ENCODE data around the gene USP31. TPM values are rescaled to one million over a fixed set of nuclear protein-coding genes. Genes with fewer than 3 reads are reported as not detected.

USP31 gene
- total RNA-seq, 1 experiment from 2014 or later = 17.4 TPM

GRCh38 chr16:23080329-23080728 is 68.9 kb downstream of the USP31 start:
- Mint-ChIP-seq H3K4me3 (no peak overlapping the region), H3K9me3 (no peaks in the 10 kb centered on the region), H3K27ac (no peak overlapping the region), H3K27me3 (ENCODE audit: low read depth) (no peaks in the 10 kb centered on the region), H3K36me3 (peaks cover 52% of the 10 kb centered on the region), H3K4me1 (peaks cover 24% of the 10 kb centered on the region)
- CTCF ChIA-PET = no interaction called here
- TF ChIP-seq E2F5 (CRISPR knock-in tag; IDR thresholded peaks at IDR 0.05) (no peak), NR3C1 (CRISPR knock-in tag; conservative IDR thresholded peaks at IDR 0.05; ENCODE audit: low read depth) (no peak), E2F1 (CRISPR knock-in tag; IDR thresholded peaks at IDR 0.05) (no peak)
- TF ChIP-seq, protein P1, sequence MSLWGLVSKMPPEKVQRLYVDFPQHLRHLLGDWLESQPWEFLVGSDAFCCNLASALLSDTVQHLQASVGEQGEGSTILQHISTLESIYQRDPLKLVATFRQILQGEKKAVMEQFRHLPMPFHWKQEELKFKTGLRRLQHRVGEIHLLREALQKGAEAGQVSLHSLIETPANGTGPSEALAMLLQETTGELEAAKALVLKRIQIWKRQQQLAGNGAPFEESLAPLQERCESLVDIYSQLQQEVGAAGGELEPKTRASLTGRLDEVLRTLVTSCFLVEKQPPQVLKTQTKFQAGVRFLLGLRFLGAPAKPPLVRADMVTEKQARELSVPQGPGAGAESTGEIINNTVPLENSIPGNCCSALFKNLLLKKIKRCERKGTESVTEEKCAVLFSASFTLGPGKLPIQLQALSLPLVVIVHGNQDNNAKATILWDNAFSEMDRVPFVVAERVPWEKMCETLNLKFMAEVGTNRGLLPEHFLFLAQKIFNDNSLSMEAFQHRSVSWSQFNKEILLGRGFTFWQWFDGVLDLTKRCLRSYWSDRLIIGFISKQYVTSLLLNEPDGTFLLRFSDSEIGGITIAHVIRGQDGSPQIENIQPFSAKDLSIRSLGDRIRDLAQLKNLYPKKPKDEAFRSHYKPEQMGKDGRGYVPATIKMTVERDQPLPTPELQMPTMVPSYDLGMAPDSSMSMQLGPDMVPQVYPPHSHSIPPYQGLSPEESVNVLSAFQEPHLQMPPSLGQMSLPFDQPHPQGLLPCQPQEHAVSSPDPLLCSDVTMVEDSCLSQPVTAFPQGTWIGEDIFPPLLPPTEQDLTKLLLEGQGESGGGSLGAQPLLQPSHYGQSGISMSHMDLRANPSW (CRISPR knock-in tag; conservative IDR thresholded peaks at IDR 0.05; ENCODE audit: low read depth) = no peak
- TF ChIP-seq, protein P2, sequence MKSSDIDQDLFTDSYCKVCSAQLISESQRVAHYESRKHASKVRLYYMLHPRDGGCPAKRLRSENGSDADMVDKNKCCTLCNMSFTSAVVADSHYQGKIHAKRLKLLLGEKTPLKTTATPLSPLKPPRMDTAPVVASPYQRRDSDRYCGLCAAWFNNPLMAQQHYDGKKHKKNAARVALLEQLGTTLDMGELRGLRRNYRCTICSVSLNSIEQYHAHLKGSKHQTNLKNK (CRISPR knock-in tag; IDR thresholded peaks at IDR 0.05) = no peak
- POLR2A ChIA-PET = interaction anchor here (0.6 kb wide), 1 partner anchor 537 kb away, joined by 5 read pairs; no protein-coding TSS in a partner anchor
- ATAC-seq = no peak
- no peak for DNase-seq (ENCODE audit: low spot score)

- H3K27me3 Mint-ChIP-seq (ENCODE audit: low read depth) = no peaks in the 10 kb centered on the region
- no peak for TF ChIP-seq MXD4 (CRISPR knock-in tag; IDR thresholded peaks at IDR 0.05; ENCODE audit: borderline replicate concordance)
- TF ChIP-seq JUN (CRISPR knock-in tag; IDR thresholded peaks at IDR 0.05) = no peak
- TF ChIP-seq, protein P3, sequence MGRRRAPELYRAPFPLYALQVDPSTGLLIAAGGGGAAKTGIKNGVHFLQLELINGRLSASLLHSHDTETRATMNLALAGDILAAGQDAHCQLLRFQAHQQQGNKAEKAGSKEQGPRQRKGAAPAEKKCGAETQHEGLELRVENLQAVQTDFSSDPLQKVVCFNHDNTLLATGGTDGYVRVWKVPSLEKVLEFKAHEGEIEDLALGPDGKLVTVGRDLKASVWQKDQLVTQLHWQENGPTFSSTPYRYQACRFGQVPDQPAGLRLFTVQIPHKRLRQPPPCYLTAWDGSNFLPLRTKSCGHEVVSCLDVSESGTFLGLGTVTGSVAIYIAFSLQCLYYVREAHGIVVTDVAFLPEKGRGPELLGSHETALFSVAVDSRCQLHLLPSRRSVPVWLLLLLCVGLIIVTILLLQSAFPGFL (CRISPR knock-in tag; IDR thresholded peaks at IDR 0.05; ENCODE audit: borderline replicate concordance) = no peak
- TF ChIP-seq TP53 (CRISPR knock-in tag; IDR thresholded peaks at IDR 0.05) = no peak
- TF ChIP-seq, protein P4, sequence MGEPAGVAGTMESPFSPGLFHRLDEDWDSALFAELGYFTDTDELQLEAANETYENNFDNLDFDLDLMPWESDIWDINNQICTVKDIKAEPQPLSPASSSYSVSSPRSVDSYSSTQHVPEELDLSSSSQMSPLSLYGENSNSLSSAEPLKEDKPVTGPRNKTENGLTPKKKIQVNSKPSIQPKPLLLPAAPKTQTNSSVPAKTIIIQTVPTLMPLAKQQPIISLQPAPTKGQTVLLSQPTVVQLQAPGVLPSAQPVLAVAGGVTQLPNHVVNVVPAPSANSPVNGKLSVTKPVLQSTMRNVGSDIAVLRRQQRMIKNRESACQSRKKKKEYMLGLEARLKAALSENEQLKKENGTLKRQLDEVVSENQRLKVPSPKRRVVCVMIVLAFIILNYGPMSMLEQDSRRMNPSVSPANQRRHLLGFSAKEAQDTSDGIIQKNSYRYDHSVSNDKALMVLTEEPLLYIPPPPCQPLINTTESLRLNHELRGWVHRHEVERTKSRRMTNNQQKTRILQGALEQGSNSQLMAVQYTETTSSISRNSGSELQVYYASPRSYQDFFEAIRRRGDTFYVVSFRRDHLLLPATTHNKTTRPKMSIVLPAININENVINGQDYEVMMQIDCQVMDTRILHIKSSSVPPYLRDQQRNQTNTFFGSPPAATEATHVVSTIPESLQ (CRISPR knock-in tag; IDR thresholded peaks at IDR 0.05) = no peak
- TF ChIP-seq NR3C1 (CRISPR knock-in tag; conservative IDR thresholded peaks at IDR 0.05; ENCODE audit: low read depth) = no peak
- no peak for TF ChIP-seq MYBL2 (CRISPR knock-in tag; IDR thresholded peaks at IDR 0.05)
- no peak for TF ChIP-seq ATF1 (CRISPR knock-in tag; IDR thresholded peaks at IDR 0.05)
- no peak for TF ChIP-seq HMGXB4 (CRISPR knock-in tag; IDR thresholded peaks at IDR 0.05)
- no peak for TF ChIP-seq ATF3 (CRISPR knock-in tag; conservative IDR thresholded peaks at IDR 0.05)
- TF ChIP-seq KAT7 (CRISPR knock-in tag; IDR thresholded peaks at IDR 0.05; ENCODE audit: borderline replicate concordance) = no peak
- TF ChIP-seq SMAD3 (CRISPR knock-in tag; IDR thresholded peaks at IDR 0.05; ENCODE audit: borderline replicate concordance) = no peak
- TF ChIP-seq MAX (CRISPR knock-in tag; IDR thresholded peaks at IDR 0.05) = no peak
- no peak for TF ChIP-seq IRF2 (CRISPR knock-in tag; IDR thresholded peaks at IDR 0.05; ENCODE audit: borderline replicate concordance, low read depth)
- TF ChIP-seq CREM (CRISPR knock-in tag; IDR thresholded peaks at IDR 0.05) = no peak
- TF ChIP-seq ZNF219 (CRISPR knock-in tag; IDR thresholded peaks at IDR 0.05; ENCODE audit: borderline replicate concordance) = no peak
- no peak for DNase-seq (ENCODE audit: low spot score)
- peaks cover 18% of the 10 kb centered on the region for H3K4me1 Mint-ChIP-seq
- CTCF ChIA-PET = no interaction called here
- no peaks in the 10 kb centered on the region for H3K9me3 Mint-ChIP-seq
- H3K36me3 Mint-ChIP-seq = peaks cover 51% of the 10 kb centered on the region
- ATAC-seq = no peak
- POLR2A ChIA-PET = no interaction called here
- no peak overlapping the region for H3K27ac Mint-ChIP-seq
- no peak overlapping the region for H3K4me3 Mint-ChIP-seq
These were observed 69.5 kb downstream of the USP31 start for GRCh38 chr16:23079675-23080301.

All from WTC11 (cell line).